ENCODE measurements around the gene PGAM5. TPM values are rescaled to one million over a fixed set of nuclear protein-coding genes. Genes with fewer than 3 reads are reported as not detected.

Gene PGAM5
- polyA plus RNA-seq, 2 of the 4 experiments (the other 2 are of a cell fraction) = 29.3 to 51.3 TPM

- POLR2A ChIA-PET = no interaction called here
- Histone ChIP-seq H3K27ac (no peak overlapping the region), H3K4me1 (no peaks in the 10 kb centered on the region), H3K9me3 (no peaks in the 10 kb centered on the region), H3K4me2 (no peak overlapping the region), H3K4me3 (no peak overlapping the region)
- ATAC-seq (no peak; a peak in 1 of 6 replicates), FAIRE-seq (no peak), DNase-seq (ENCODE audit: low read depth in 1 of 2, low spot score in 1 of 2) (no peak)
- CTCF ChIA-PET = interaction anchor here (0.9 to 3.1 kb wide), 5 partner anchors 11 to 33 kb away, joined by 3 to 6 read pairs (median 3); no protein-coding TSS in a partner anchor
- TF ChIP-seq HMGXB4 (CRISPR knock-in tag; IDR thresholded peaks at IDR 0.05; ENCODE audit: borderline replicate concordance) = no peak
- no peak for TF ChIP-seq E2F6 (IDR thresholded peaks at IDR 0.05; ENCODE audit: borderline replicate concordance, low read depth)
- TF ChIP-seq POLR2A (IDR thresholded peaks at IDR 0.05; ENCODE audit: low read length) = no peak
- TF ChIP-seq NFE2L2 (conservative IDR thresholded peaks at IDR 0.05; ENCODE audit: low read length) = no peak
- TF ChIP-seq HOXB5 (CRISPR knock-in tag; IDR thresholded peaks at IDR 0.05) = no peak
- TF ChIP-seq KDM5A (IDR thresholded peaks at IDR 0.05) = no peak
- 91% methylated on average over 17 of the region's 20 CpGs for WGBS (ENCODE audit: missing lambda C conversion rate)
Observed at GRCh38 chr12:132735496-132735895, 24.9 kb downstream of the PGAM5 start.

- ChIA-PET CTCF (interaction anchor here (0.6 to 1.6 kb wide), 4 partner anchors 10 to 367 kb away, joined by 3 to 4 read pairs (median 3); no protein-coding TSS in a partner anchor), POLR2A (no interaction called here)
- WGBS (ENCODE audit: missing lambda C conversion rate) = 91% methylated on average over 12 of the region's 12 CpGs
- ATAC-seq (peak in 1 of 2 experiments; percentile 16; a peak in 3 of 6 replicates), DNase-seq (ENCODE audit: low read depth in 1 of 2, low spot score in 1 of 2) (no peak), FAIRE-seq (no peak)
- Histone ChIP-seq H3K4me2 (no peak overlapping the region), H3K27ac (no peak overlapping the region), H3K4me1 (no peaks in the 10 kb centered on the region), H3K9me3 (no peaks in the 10 kb centered on the region), H3K4me3 (no peak overlapping the region)
- TF ChIP-seq CHD4 (IDR thresholded peaks at IDR 0.05; ENCODE audit: borderline replicate concordance) (no peak), ATOH8 (CRISPR knock-in tag; IDR thresholded peaks at IDR 0.05; ENCODE audit: low read depth) (no peak), USF2 (IDR thresholded peaks at IDR 0.05) (no peak), RAD21 (conservative IDR thresholded peaks at IDR 0.05 in 1 of 2, IDR thresholded peaks at IDR 0.05 in 1 of 2) (no peak), HDAC2 (IDR thresholded peaks at IDR 0.05) (no peak), POLR2A (IDR thresholded peaks at IDR 0.05; ENCODE audit: low read length) (no peak)
Observed at GRCh38 chr12:132736378-132736777, 25.7 kb downstream of the PGAM5 start.

GRCh38 chr12:132736913-132737312, 26.3 kb downstream of the PGAM5 start:
- no peak for FAIRE-seq
- ATAC-seq = no peak; a peak in 1 of 6 replicates
- Histone ChIP-seq H3K27ac (no peak overlapping the region), H3K4me3 (no peak overlapping the region), H3K4me2 (no peak overlapping the region), H3K4me1 (no peaks in the 10 kb centered on the region), H3K9me3 (no peaks in the 10 kb centered on the region)
- CTCF ChIA-PET = interaction anchor here (0.6 to 1.6 kb wide), 2 partner anchors 16 to 366 kb away, joined by 3 to 4 read pairs; no protein-coding TSS in a partner anchor
- TF ChIP-seq MAZ (IDR thresholded peaks at IDR 0.05; ENCODE audit: borderline replicate concordance, low read depth, low read length) = no peak
- TF ChIP-seq EP300 (IDR thresholded peaks at IDR 0.05) = no peak
- no peak for TF ChIP-seq RNF2 (IDR thresholded peaks at IDR 0.05; ENCODE audit: borderline replicate concordance, low read depth)
- no peak for TF ChIP-seq FOXS1 (CRISPR knock-in tag; IDR thresholded peaks at IDR 0.05)
- TF ChIP-seq CEBPB (IDR thresholded peaks at IDR 0.05) = no peak
- no peak for TF ChIP-seq NPAS2 (CRISPR knock-in tag; IDR thresholded peaks at IDR 0.05; ENCODE audit: borderline replicate concordance)
- TF ChIP-seq ESRRA (IDR thresholded peaks at IDR 0.05; ENCODE audit: borderline replicate concordance, low read length) = no peak
- no peak for TF ChIP-seq CTCF (IDR thresholded peaks at IDR 0.05)
- no peak for TF ChIP-seq MYC (IDR thresholded peaks at IDR 0.05; ENCODE audit: borderline replicate concordance, low read length)
- TF ChIP-seq TP53 (CRISPR knock-in tag; IDR thresholded peaks at IDR 0.05) = no peak
- POLR2A ChIA-PET = no interaction called here
- DNase-seq (ENCODE audit: low read depth in 1 of 2, low spot score in 1 of 2) = no peak
- WGBS (ENCODE audit: missing lambda C conversion rate) = 92% methylated on average over 14 of the region's 15 CpGs
